Spinal cord (tissue), 10 donors: ENCODE data around the gene TDP1. TPM values are rescaled to one million over a fixed set of nuclear protein-coding genes. Genes with fewer than 3 reads are reported as not detected.
A peak's percentile ranks its signal among the peaks of the same experiment; 100 is the strongest.
"Not testable (repeated sequence)": the region's sequence is repeated elsewhere in the genome, so short reads cannot be mapped to it uniquely, and the experiment has no call there.

Source experiments
- DNase-seq, 6 donors: peaks; one replicate each; pipeline versions ENCODE4 v3.0.0 to v3.0.0-alpha.2; 2013 to 2015; ENCODE audit warnings: low spot score in 6 of 6, low read depth in 4 of 6
- H3K27ac ChIP-seq: one replicate; pipeline ENCODE4 v1.5.1; 2013; ENCODE audit warnings: low read depth, low read length, control low read depth
- H3K27me3 ChIP-seq: one replicate; pipeline ENCODE4 v1.6.1; 2013; ENCODE audit warnings: low read length; ENCODE audit not compliant: control insufficient read depth, insufficient read depth
- H3K36me3 ChIP-seq: one replicate; pipeline ENCODE4 v1.6.1; 2013; ENCODE audit warnings: low read length; ENCODE audit not compliant: control insufficient read depth, insufficient read depth
- H3K4me1 ChIP-seq: one replicate; pipeline ENCODE4 v1.6.1; 2013; ENCODE audit warnings: low read length; ENCODE audit not compliant: control insufficient read depth, insufficient read depth
- H3K4me3 ChIP-seq: one replicate; pipeline ENCODE4 v1.5.1; 2013; ENCODE audit warnings: low read depth, low read length, control low read depth
- H3K9me3 ChIP-seq: one replicate; pipeline ENCODE4 v1.6.1; 2013; ENCODE audit warnings: low read length; ENCODE audit not compliant: control insufficient read depth, insufficient read depth
- WGBS: methylation state at CpG from one replicate; pipeline ENCODE4 v1.1.5; 2013; ENCODE audit warnings: missing lambda C conversion rate; ENCODE audit not compliant: insufficient coverage; 5-methylcytosine and 5-hydroxymethylcytosine counted together
- polyA plus RNA-seq, 2 donors: library from polyadenylated mRNA; unstranded; fragments of 120-200 nt; gene quantifications; one replicate each; pipeline ENCODE4 v1.2.1, GENCODE V29; 2013; ENCODE audit not compliant: insufficient read length in 2 of 2
- total RNA-seq, 2 donors: library from RNA; depleted of rRNA in 1 of 2; stranded (reverse); fragments of 120-200 nt in 1 of 2; fragments of >200 nt in 1 of 2; gene quantifications; one replicate each; pipeline versions ENCODE4 v1.2.3 to v1.2.4, GENCODE V29; 2013 to 2014
- donor health status: healthy.

The TDP1 gene
- total and polyA plus RNA-seq, 4 donors, result 16.5 to 24.5 (median 18.1) TPM

GRCh38 chr14:90003526-90004307 is 48.0 kb downstream of the TDP1 start:
- WGBS, result 53% methylated on average over 4 of the region's 6 CpGs
- no peak overlapping the region for H3K4me3 ChIP-seq
- H3K9me3 ChIP-seq, result no peaks in the 10 kb centered on the region
- no peak overlapping the region for H3K27ac ChIP-seq
- no peaks in the 10 kb centered on the region for H3K27me3 ChIP-seq
- H3K4me1 ChIP-seq, result no peaks in the 10 kb centered on the region
- peaks cover 13% of the 10 kb centered on the region for H3K36me3 ChIP-seq
- peak in 3 of 6 donors; percentile 11 to 64 (median 25) for DNase-seq

- no peaks in the 10 kb centered on the region for H3K4me1 ChIP-seq
- no peak for DNase-seq
- H3K27ac ChIP-seq, result no peak overlapping the region
- no peaks in the 10 kb centered on the region for H3K27me3 ChIP-seq
- no peaks in the 10 kb centered on the region for H3K9me3 ChIP-seq
- peaks cover 13% of the 10 kb centered on the region for H3K36me3 ChIP-seq
- no peak overlapping the region for H3K4me3 ChIP-seq
These were observed 49.7 kb downstream of the TDP1 start for GRCh38 chr14:90005441-90005840.

GRCh38 chr14:90005939-90006530 is 50.3 kb downstream of the TDP1 start:
- no peaks in the 10 kb centered on the region for H3K9me3 ChIP-seq
- DNase-seq, result no peak
- H3K4me1 ChIP-seq, result no peaks in the 10 kb centered on the region
- H3K27me3 ChIP-seq, result no peaks in the 10 kb centered on the region
- 100% methylated on average over 2 of the region's 3 CpGs for WGBS
- no peak overlapping the region for H3K4me3 ChIP-seq
- H3K27ac ChIP-seq, result no peak overlapping the region
- H3K36me3 ChIP-seq, result peaks cover 13% of the 10 kb centered on the region

- Histone ChIP-seq H3K27me3 (no peaks in the 10 kb centered on the region), H3K4me1 (no peaks in the 10 kb centered on the region), H3K36me3 (peaks cover 29% of the 10 kb centered on the region), H3K27ac (no peak overlapping the region), H3K4me3 (no peak overlapping the region), H3K9me3 (no peaks in the 10 kb centered on the region)
- 100% methylated on average over 1 of the region's 4 CpGs for WGBS
- no peak for DNase-seq
These were observed 61.6 kb downstream of the TDP1 start for GRCh38 chr14:90017371-90017770.

GRCh38 chr14:90019824-90020523 is 64.2 kb downstream of the TDP1 start:
- no peak overlapping the region for H3K4me3 ChIP-seq
- DNase-seq, result no peak
- no peak overlapping the region for H3K27ac ChIP-seq
- H3K9me3 ChIP-seq, result no peaks in the 10 kb centered on the region
- H3K27me3 ChIP-seq, result no peaks in the 10 kb centered on the region
- H3K4me1 ChIP-seq, result no peaks in the 10 kb centered on the region
- WGBS, result 97% methylated on average over 8 of the region's 11 CpGs
- H3K36me3 ChIP-seq, result peaks cover 39% of the 10 kb centered on the region

- no peak overlapping the region for H3K27ac ChIP-seq
- H3K27me3 ChIP-seq, result no peaks in the 10 kb centered on the region
- no peaks in the 10 kb centered on the region for H3K9me3 ChIP-seq
- no peak for DNase-seq
- WGBS, result 84% methylated on average over 6 of the region's 7 CpGs
- no peaks in the 10 kb centered on the region for H3K4me1 ChIP-seq
- H3K36me3 ChIP-seq, result peaks cover 38% of the 10 kb centered on the region
- no peak overlapping the region for H3K4me3 ChIP-seq
These were observed 67.6 kb downstream of the TDP1 start for GRCh38 chr14:90023176-90023896.

- Histone ChIP-seq H3K27me3 (no peaks in the 10 kb centered on the region), H3K9me3 (no peaks in the 10 kb centered on the region), H3K27ac (no peak overlapping the region), H3K36me3 (peaks cover 32% of the 10 kb centered on the region), H3K4me3 (no peak overlapping the region), H3K4me1 (no peaks in the 10 kb centered on the region)
- DNase-seq, result no peak
- 88% methylated on average over 2 of the region's 3 CpGs for WGBS
These were observed 69.2 kb downstream of the TDP1 start for GRCh38 chr14:90024910-90025309.

- not testable (repeated sequence) for H3K9me3 ChIP-seq, H3K4me3 ChIP-seq, H3K4me1 ChIP-seq, H3K27ac ChIP-seq, H3K27me3 ChIP-seq, DNase-seq
- H3K36me3 ChIP-seq, result peaks cover 36% of the 10 kb centered on the region
- WGBS, result no CpG with 5 or more reads among the region's 4 CpGs
These were observed 70.9 kb downstream of the TDP1 start for GRCh38 chr14:90026608-90027007.

- DNase-seq, result no peak
- Histone ChIP-seq H3K27me3 (no peaks in the 10 kb centered on the region), H3K4me3 (no peak overlapping the region), H3K27ac (no peak overlapping the region), H3K4me1 (no peaks in the 10 kb centered on the region), H3K9me3 (no peaks in the 10 kb centered on the region), H3K36me3 (peaks cover 31% of the 10 kb centered on the region)
- 92% methylated on average over 1 of the region's 1 CpG for WGBS
These were observed 72.1 kb downstream of the TDP1 start for GRCh38 chr14:90027842-90028241.
